ENCODE measurements around the gene RELCH.

RELCH gene

DNA sequence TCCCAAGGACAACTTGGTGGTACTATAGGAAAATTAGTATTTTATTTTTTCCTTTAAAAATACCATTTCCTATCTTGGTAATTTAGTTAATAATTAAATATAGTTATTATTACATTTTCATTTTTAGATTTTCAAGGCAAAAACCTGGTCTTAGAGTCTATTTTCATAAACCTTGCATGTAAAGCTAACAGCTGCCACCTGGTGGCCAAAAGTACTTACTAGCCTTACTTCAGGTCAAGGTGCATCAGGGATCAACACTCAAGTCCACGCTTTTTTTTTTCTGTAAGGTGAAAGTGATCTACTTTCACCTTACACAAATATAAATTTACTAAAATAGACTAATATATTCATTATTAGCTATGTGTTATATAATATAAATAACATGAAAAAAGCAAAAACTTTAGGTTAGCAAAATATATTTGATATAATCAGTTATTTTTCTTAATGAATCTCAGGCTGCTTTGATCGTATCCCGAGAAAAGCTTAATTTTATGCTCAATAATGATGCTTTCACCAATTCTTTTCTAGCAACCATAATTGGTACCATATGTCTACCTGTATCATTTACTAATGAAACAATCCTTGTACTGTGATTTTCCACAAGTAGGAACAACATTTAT is 62.5 kb downstream of the RELCH start:
- DNase-seq (ENCODE audit: low spot score) = peak; percentile 5

GRCh38 chr18:62250475-62250874 is 63.4 kb downstream of the RELCH start:
- no peak for DNase-seq (ENCODE audit: low spot score)

- DNase-seq (ENCODE audit: low spot score) = no peak
Observed at GRCh38 chr18:62258093-62258492, 71.0 kb downstream of the RELCH start.

GRCh38 chr18:62258616-62259015 is 71.6 kb downstream of the RELCH start:
- DNase-seq (ENCODE audit: low spot score) = no peak

DNA sequence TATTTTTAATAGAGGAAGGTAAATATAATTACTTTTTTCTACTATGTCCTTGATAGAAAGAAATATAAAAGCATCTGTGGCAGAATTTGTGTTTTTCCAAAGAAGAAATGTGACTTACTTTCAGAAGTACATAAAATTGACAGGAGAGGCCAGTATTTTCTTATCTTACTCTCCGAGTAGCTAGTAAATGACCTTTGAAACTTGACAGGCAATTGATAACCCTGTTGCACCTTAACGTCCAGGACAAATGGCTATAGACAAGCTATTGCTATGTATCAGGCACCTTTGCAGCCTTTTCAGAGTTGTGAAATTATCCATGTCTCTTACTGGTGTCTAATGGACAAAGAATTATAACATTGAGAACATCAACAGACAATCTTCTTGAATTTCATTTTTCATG is 75.0 kb downstream of the RELCH start:
- DNase-seq (ENCODE audit: low spot score) = no peak

- DNase-seq (ENCODE audit: low spot score) = no peak
Observed at GRCh38 chr18:62264984-62265383, 77.9 kb downstream of the RELCH start.

- no peak for DNase-seq (ENCODE audit: low spot score)
Observed at GRCh38 chr18:62277045-62277444, 90.0 kb downstream of the RELCH start.

GRCh38 chr18:62279561-62279960 is 92.5 kb downstream of the RELCH start:
- DNase-seq (ENCODE audit: low spot score) = no peak

DNA sequence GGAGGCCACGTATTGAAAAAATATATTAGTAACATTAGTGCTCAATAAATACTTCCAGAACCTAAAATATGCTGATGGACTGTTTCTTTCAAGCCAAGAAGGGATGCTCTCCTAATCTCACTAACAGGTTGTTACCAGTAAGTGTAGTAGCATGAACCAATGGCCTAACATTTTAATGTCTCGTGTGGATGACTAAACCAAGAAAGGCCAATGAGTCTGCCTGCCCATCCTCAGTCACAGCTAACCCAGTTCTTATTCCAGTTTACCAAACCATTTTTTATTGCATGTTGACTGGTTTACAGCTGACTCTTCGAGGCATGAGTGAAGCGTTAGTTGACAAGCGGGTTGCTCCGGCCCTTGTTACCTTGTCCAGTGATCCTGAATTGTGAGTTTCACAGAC is 93.0 kb downstream of the RELCH start:
- no peak for DNase-seq (ENCODE audit: low spot score)

- no peak for DNase-seq (ENCODE audit: low spot score)
Observed at GRCh38 chr18:62280786-62281185, 93.7 kb downstream of the RELCH start.

- DNase-seq (ENCODE audit: low spot score) = no peak
Observed at GRCh38 chr18:62281684-62282083, 94.6 kb downstream of the RELCH start.

GRCh38 chr18:62282188-62282629 is 95.2 kb downstream of the RELCH start:
- no peak for DNase-seq (ENCODE audit: low spot score)

GRCh38 chr18:62284637-62285036 is 97.6 kb downstream of the RELCH start:
- no peak for DNase-seq (ENCODE audit: low spot score)

GRCh38 chr18:62285281-62285680 is 98.2 kb downstream of the RELCH start:
- DNase-seq (ENCODE audit: low spot score) = no peak

- no peak for DNase-seq (ENCODE audit: low spot score)
Observed at GRCh38 chr18:62287781-62288664, 101.0 kb downstream of the RELCH start.

DNA sequence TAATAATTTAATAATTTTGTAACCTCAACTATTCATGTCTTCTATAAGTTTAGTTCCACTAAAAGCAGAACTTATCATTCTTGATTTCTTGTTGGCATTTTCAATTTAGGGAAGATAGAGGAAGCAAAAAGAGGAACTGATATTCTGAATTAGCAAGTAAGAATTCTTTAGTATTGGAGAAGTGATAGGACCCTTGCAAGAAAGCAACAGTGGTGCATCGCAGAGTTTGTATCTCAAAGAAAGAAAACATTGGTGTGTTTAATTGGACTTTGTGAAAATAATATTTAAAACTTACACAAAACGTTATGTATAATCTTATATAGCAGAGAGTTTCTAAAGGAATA is 101.6 kb downstream of the RELCH start:
- no peak for DNase-seq (ENCODE audit: low spot score)

- DNase-seq (ENCODE audit: low spot score) = no peak
Observed at GRCh38 chr18:62289047-62289446, 102.0 kb downstream of the RELCH start.

DNA sequence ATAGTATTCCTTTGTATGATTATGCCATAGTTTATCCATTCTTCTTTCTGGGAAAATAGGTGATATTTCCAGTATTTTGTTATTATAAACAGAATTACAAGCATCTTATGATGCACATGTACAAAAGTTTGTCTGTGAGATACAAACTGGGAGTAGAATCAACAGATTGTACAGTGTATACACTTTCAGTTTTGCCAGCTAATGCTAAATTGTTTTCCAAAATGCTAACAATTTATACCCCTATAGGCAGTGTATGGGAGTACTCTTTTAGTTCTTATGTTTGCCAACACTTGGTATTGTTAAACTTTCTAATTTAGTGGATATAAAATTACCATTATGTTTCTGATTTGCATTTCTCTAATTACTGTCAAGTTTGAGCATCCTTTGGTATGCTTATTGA is 107.0 kb downstream of the RELCH start:
- no peak for DNase-seq (ENCODE audit: low spot score)

- DNase-seq (ENCODE audit: low spot score) = no peak
Observed at GRCh38 chr18:62300359-62300963, 113.4 kb downstream of the RELCH start.

GRCh38 chr18:62301322-62301721 is 114.3 kb downstream of the RELCH start:
- no peak for DNase-seq (ENCODE audit: low spot score)

DNA sequence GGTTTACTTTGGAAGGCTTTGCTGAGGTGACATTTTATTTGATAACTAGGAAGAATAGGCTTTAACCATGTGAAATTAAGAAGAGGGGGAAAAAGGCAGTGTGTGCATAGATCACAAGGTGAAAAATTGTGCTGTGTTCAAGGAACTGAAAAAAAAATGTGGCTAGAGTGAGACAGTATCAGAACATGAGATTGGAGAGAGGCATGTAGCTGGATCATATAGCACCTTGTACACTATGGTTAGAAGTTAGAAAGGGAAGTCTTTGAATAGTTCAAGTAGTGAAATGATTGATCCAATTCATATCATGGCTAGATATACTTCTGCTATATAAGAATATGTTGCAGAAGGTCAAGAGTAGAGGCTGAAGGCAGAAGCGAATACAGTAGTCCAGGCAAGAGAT is 125.8 kb downstream of the RELCH start:
- no peak for DNase-seq (ENCODE audit: low spot score)

DNA sequence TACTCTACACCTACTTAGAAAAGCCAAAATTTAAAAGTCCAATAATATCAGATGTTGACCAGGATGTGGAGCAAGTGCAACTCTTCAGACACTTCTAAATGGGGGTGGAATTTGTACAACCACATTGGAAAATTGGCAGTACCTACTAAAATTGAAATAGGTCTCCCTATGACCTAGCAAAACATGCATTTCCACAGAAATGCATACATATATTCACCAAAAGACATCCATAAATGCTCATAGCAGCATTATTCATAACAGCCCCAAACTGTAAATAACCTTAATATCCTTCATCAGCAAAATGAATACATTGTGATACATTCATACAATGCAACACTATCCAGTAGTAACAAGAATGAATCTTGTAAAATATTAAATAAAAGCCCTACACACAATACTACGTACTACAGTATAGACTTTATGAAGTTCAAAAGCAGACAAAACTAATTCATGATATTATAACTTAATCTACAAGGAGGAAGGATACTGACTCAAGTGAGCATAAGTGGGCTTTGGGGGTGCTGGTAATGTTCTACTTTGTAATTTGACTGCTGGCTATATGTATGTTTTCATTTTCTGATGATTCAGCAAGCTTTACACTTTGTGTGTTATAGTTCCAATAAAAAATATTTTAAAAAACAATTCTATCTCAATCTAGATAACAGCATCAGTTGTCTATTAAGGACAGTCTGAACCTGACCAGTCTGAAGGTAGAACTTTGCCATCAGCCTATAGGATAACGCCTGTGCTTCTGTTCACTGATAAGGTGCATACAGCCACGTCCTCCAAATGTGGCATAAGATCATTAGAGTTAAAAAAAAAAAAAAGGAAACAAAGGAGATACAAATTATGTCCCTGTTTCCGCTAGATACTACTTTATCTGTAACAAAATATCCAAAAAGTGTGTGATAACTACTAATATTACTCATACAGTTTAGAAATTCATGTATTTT is 131.4 kb downstream of the RELCH start:
- no peak for DNase-seq (ENCODE audit: low spot score)
